Stimulated activated naive B cell treated with anti-CD40 and anti-IgM and Interleukin-4, amounts not matched to agents 10 μg/mL and 1 μg/mL and 100 μg/mL, for 72 hours (primary cell): ENCODE measurements around the gene POC1A.
"Not testable (repeated sequence)": the region's sequence is repeated elsewhere in the genome, so short reads cannot be mapped to it uniquely, and the experiment has no call there.

Experiments used
- ATAC-seq, 2 donors: fragments of 150-1000 bp; cut with Tn5 transposase; replicated peaks; 2 replicates each; pipeline ENCODE4 v1.10.0; 2021; ENCODE audit warnings: moderate library complexity in 1 of 2
- DNase-seq: peaks from one replicate; pipeline ENCODE4 v3.0.0; 2021
- H3K27ac Mint-ChIP-seq: one replicate; pipeline ENCODE4 v1.8.0; 2022; ENCODE audit warnings: mild to moderate bottlenecking, mixed read lengths
- H3K27me3 Mint-ChIP-seq, 2 donors: one replicate each; pipeline ENCODE4 v1.8.0; 2022; ENCODE audit warnings: mixed read lengths in 2 of 2
- H3K36me3 Mint-ChIP-seq, 2 donors: one replicate each; pipeline ENCODE4 v1.8.0; 2022; ENCODE audit warnings: mixed read lengths in 2 of 2, mild to moderate bottlenecking in 1 of 2
- H3K4me1 Mint-ChIP-seq, 2 donors: one replicate each; pipeline ENCODE4 v1.8.0; 2022; ENCODE audit warnings: mixed read lengths in 2 of 2, mild to moderate bottlenecking in 1 of 2
- H3K4me3 Mint-ChIP-seq, 2 donors: one replicate each; pipeline ENCODE4 v1.8.0; 2022; ENCODE audit warnings: mild to moderate bottlenecking in 2 of 2, mixed read lengths in 2 of 2, moderate library complexity in 1 of 2
- H3K9me3 Mint-ChIP-seq, 2 donors: one replicate each; pipeline ENCODE4 v1.8.0; 2022; ENCODE audit warnings: mixed read lengths in 2 of 2, mild to moderate bottlenecking in 1 of 2

POC1A gene

DNA sequence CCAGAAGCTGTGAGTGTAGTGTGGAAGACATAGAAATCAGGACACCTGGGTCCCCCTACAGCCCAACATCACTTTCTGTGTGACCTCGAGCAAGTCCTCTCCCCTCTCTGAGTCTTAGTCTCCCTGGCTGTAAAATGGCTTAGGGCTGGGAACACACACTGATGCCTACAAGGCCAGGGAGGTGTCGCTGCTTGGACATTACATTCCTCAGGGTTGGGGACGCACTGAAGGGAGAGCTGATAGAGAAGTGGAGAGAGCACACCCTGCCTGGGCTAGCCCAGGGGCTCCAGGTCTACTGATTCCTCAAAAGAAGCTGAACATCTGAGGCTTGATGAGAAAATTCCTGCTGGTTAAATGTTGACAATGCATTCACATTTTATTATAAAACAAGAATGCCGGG lies 37.4 kb upstream of the POC1A start:
- Mint-ChIP-seq H3K4me3 (no peak overlapping the region), H3K36me3 (no peaks in the 10 kb centered on the region), H3K9me3 (no peaks in the 10 kb centered on the region), H3K27ac (peak overlapping the region; percentile 60), H3K4me1 (peaks cover 8 to 9% of the 10 kb centered on the region in 2 donors), H3K27me3 (no peaks in the 10 kb centered on the region)
- ATAC-seq (no peak), DNase-seq (no peak)

DNA sequence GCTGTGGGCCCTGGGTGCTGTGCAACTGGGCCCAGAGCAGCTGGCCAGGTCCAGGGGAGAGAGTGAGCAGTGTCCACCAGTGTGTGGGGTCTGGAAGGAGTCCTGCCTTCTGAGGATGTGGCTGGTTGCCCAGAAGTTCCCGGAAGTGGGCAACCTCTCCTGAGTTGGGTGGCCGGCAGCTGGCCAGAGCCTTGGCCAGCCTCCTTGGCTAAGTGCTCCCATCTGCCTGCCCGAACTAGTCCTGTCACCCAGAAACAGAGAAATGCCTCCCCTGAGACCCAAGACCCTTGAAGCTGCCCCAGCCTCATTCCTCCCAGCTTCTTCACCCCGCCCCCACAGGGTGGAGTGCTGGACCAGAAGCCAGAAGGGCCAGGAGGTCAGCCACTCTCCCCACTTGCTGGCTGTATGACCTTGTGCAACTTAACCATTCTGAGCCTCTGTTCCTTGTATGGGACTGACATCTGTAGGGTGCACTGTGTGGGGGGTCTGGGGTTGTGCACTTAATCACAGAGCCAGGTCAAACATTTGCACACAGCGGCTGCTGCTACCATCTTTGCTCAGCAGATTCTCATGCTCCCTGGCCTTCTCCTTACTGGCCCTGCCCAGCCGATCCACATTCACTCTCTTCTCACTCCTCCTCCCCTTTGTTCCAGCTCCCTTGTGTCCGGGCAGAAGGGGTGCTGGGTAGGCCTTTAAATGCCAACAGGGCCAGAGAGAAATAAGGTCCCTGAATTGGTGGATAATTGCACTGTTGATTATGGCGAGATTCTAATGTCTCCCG lies 36.3 kb upstream of the POC1A start:
- Mint-ChIP-seq H3K27me3 (no peaks in the 10 kb centered on the region), H3K27ac (no peak overlapping the region), H3K36me3 (no peaks in the 10 kb centered on the region), H3K9me3 (no peaks in the 10 kb centered on the region), H3K4me1 (peaks cover 5 to 7% of the 10 kb centered on the region in 2 donors), H3K4me3 (no peak overlapping the region)
- no peak for ATAC-seq
- DNase-seq = no peak

DNA sequence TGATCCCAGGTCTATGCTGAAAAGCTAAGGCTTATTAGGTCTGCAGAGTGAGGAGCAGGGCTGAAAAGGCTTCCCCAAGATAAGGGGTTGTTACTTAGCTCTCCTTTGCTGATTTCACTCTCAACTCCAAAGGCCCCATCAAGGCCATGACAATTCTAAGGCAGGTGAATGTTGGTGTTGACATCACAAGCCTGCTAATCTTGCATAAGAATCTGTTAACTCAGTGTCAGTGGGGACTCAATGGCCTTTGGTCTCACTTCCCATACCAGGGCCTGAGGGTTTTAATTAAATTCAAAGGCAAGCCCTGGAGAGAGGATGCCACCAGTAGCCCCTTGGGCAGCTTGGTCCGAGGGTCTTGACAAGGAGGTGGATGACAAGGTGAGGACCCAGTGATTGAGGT lies 34.3 kb upstream of the POC1A start:
- Mint-ChIP-seq H3K27me3 (no peaks in the 10 kb centered on the region), H3K9me3 (no peaks in the 10 kb centered on the region), H3K36me3 (no peaks in the 10 kb centered on the region), H3K27ac (no peak overlapping the region), H3K4me1 (peaks cover 5 to 7% of the 10 kb centered on the region in 2 donors), H3K4me3 (no peak overlapping the region)
- ATAC-seq (peak; percentile 6 to 39), DNase-seq (no peak)

DNA sequence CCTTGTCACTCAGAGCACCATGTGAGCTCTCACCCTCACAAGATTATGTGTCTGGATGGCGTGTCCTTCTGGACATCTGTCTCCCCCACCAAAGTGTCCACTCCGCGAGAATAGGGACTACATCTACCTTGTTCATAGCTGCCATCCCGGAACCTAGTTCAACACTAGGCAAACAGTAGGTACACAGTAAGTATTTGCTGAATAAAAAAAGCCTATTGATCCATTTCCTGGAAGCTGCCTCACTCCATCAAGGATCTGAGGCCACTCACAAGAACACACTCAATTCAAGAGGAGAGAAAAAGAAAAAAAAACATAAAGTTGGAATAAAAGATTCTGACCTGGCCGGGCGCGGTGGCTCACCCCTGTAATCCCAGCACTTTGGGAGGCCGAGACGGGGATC lies 32.5 kb upstream of the POC1A start:
- H3K27me3 Mint-ChIP-seq = no peaks in the 10 kb centered on the region
- no peak overlapping the region for H3K27ac Mint-ChIP-seq
- H3K4me3 Mint-ChIP-seq = no peak overlapping the region
- no peak for ATAC-seq
- no peaks in the 10 kb centered on the region for H3K9me3 Mint-ChIP-seq
- no peaks in the 10 kb centered on the region for H3K36me3 Mint-ChIP-seq
- H3K4me1 Mint-ChIP-seq = peaks cover 5 to 7% of the 10 kb centered on the region in 2 donors
- no peak for DNase-seq

DNA sequence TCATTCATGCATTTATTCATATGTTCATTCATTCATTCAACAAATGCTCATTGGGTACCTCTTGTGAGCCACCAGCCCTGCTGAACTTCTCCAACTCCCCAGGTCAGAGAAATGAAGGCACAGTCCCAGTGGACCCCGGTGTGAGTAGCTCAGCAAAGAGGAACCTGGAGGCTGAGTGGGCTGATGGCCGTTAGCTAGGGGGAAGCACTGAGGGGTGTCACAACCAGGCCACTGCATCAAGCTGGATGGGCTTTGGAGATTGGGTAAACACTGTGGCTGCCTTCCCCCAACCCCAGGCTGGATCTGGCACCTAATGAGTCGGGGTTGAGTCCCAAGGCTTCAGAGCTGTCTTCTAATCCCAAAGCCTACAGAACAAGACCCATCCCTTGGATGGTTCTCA lies 31.6 kb upstream of the POC1A start:
- Mint-ChIP-seq H3K4me1 (peaks cover 5 to 7% of the 10 kb centered on the region in 2 donors), H3K27me3 (no peaks in the 10 kb centered on the region), H3K9me3 (no peaks in the 10 kb centered on the region), H3K27ac (no peak overlapping the region), H3K4me3 (no peak overlapping the region), H3K36me3 (no peaks in the 10 kb centered on the region)
- DNase-seq (no peak), ATAC-seq (no peak)

DNA sequence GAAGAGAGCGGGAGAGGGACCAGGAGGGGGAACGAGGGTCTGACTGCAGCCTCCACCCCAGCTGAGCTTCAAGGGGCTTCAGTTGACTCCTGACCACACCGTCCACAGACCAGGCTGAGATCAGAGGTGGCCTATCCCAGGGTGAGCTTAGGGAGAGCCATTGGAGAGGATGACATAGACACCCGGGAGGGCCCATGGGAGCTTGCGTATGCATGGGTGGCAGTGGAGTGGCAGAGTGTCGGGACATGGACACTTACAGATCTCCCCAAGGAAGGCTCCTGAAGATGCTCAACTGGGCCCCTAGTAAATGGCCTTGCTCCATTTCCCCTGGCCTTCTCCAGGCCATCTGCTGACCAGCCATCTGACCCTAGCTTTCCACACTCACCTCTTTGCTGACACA lies 31.1 kb upstream of the POC1A start:
- Mint-ChIP-seq H3K27ac (no peak overlapping the region), H3K9me3 (no peaks in the 10 kb centered on the region), H3K36me3 (no peaks in the 10 kb centered on the region), H3K4me1 (peaks cover 5 to 7% of the 10 kb centered on the region in 2 donors), H3K27me3 (no peaks in the 10 kb centered on the region), H3K4me3 (no peak overlapping the region)
- DNase-seq (no peak), ATAC-seq (no peak)

DNA sequence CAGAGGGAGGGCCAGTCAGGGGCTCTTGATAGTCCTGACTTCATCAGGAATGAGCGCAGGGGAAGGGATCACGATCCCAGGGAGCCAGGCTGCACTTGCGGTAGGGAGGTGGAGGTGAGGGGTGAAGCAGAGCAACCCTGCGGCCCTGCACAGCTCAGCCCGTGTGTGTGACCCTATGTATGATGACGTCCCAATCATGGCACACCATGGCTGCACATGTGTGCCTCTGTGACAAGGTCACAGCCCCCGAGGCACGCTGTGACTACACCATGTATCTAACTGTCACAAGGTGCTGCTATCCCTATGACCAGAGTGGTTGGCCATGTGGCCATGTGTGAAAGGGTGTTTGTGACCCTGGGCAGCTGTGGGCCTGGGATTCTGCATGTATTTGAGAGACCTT lies 30.5 kb upstream of the POC1A start:
- H3K4me1 Mint-ChIP-seq = peaks cover 6 to 7% of the 10 kb centered on the region in 2 donors
- no peaks in the 10 kb centered on the region for H3K9me3 Mint-ChIP-seq
- H3K4me3 Mint-ChIP-seq = no peak overlapping the region
- H3K27ac Mint-ChIP-seq = no peak overlapping the region
- no peak for ATAC-seq
- DNase-seq = no peak
- no peaks in the 10 kb centered on the region for H3K27me3 Mint-ChIP-seq
- H3K36me3 Mint-ChIP-seq = no peaks in the 10 kb centered on the region

DNA sequence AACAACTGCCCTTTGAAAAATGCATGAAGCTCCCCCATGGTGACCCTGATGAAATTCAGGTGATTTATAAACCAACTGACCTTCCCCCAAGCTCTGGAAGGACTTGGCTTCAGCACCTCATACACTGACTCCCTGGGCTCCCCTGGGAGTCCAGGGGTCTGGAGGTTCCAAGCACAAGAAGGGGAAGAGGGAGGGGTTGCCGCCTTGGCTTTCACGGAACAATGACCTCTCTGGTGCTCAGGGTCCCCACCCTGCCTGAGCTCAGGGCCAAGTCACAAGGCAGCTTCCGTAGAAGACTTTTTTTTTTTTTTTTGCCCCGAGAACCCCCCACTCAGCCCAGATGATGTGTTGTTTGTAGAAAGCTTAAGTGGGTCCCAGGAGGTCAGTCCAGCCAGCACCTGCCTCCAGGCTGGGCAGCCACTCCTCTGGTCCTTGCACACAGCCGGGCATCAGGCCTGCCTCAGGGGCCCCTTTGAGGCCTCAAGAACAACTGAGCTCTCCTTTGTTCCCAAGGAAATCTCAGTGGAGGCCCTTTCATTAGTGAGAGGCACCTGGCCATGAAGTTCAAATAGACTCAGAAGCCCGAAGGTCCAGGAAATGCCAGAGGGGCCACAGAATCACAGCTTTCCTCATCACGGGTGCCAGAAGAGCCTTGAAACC lies 29.7 kb upstream of the POC1A start:
- ATAC-seq (no peak), DNase-seq (no peak)
- H3K36me3 Mint-ChIP-seq = no peaks in the 10 kb centered on the region
- H3K9me3 Mint-ChIP-seq = no peaks in the 10 kb centered on the region
- peaks cover 3 to 4% of the 10 kb centered on the region in 2 donors for H3K4me1 Mint-ChIP-seq
- no peaks in the 10 kb centered on the region for H3K27me3 Mint-ChIP-seq
- H3K27ac Mint-ChIP-seq = no peak overlapping the region
- H3K4me3 Mint-ChIP-seq = no peak overlapping the region

DNA sequence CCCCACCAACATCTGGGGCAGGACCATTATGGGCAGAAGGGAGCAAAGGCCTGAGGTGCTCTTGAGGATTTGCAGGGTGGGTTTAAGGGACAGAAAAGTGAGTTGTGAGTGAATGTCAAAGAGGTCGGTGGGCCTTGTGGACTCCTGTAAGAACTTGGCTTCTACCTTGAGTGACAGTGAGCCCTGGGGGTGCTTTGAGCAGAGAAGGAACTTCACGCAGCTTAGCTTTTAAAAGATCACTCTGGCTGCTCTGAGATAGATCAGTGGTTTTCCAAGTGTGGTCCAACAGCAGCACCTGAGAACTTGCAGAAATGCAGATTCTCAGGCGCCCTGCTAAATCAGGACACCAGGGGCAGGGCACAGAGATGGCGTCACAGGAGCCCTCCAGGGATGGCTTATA lies 28.5 kb upstream of the POC1A start:
- H3K4me3 Mint-ChIP-seq = no peak overlapping the region
- H3K27ac Mint-ChIP-seq = no peak overlapping the region
- H3K27me3 Mint-ChIP-seq = no peaks in the 10 kb centered on the region
- DNase-seq (no peak), ATAC-seq (no peak)
- no peaks in the 10 kb centered on the region for H3K9me3 Mint-ChIP-seq
- H3K4me1 Mint-ChIP-seq = peaks cover 0 to 2% of the 10 kb centered on the region in 2 donors
- H3K36me3 Mint-ChIP-seq = no peaks in the 10 kb centered on the region

DNA sequence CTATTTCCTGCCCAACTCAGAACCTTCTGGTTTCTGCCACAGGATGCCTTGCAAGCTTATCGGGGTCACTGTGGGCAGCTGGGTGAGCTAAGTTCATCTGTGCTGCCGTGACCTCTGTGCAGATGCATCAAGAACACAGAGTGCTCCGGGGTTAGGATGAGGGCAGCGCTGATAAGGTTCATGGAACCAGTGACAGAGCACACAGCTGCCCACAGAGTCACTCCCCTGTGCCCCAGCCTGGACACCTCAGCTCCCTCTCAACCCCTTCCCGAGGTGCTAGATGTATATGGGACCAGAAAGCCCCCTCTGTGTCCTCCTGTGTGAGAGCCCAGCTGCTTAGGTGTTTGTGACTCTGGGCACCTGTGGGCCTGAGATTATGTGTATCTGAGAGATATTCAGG lies 28.0 kb upstream of the POC1A start:
- Mint-ChIP-seq H3K36me3 (no peaks in the 10 kb centered on the region), H3K4me1 (peaks cover 0 to 2% of the 10 kb centered on the region in 2 donors), H3K27me3 (no peaks in the 10 kb centered on the region), H3K9me3 (no peaks in the 10 kb centered on the region), H3K27ac (no peak overlapping the region), H3K4me3 (no peak overlapping the region)
- ATAC-seq (no peak), DNase-seq (no peak)

DNA sequence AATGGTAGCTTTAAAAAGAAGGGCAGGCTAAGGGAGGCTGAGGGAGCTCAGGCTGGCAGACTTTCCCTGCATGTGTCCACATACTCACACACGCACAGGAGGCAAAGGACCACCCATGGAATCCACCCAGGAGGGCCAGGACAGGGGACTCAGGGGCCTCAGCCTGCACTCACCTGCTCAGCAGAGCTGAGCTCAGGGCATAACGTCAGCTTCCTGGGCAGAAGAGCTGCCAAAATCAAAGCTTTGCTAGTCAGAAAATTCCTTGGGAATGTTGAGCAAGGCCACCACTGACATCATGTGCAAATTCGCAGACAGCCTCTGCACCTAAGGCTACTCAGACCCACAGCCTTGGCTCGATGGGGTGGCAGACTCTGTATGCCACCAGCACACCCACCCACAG lies 27.3 kb upstream of the POC1A start:
- Mint-ChIP-seq H3K27me3 (no peaks in the 10 kb centered on the region), H3K4me1 (peaks cover 0 to 2% of the 10 kb centered on the region in 2 donors), H3K9me3 (no peaks in the 10 kb centered on the region), H3K4me3 (no peak overlapping the region), H3K36me3 (no peaks in the 10 kb centered on the region), H3K27ac (no peak overlapping the region)
- DNase-seq (no peak), ATAC-seq (no peak)

DNA sequence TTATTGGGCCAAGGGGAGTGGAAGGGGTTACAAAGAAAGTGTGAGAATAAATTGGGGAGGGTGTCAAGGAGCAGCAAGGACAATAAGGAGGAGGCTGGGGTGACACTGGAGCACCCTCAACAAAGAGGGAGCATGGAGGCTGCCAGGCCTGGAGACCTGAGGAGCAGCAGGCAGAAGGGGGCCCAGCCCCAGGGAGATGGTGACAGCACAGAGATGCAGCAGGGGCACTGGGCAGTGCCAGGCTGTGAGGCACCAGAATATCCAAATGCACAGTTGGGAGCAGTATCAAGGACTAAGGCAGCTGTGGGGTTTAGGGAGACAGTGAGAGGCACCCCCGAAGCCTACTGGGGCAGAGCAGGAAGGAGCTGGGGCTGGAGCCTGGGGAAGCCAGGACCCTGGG lies 24.3 kb upstream of the POC1A start:
- H3K27me3 Mint-ChIP-seq = no peaks in the 10 kb centered on the region
- H3K36me3 Mint-ChIP-seq = no peaks in the 10 kb centered on the region
- H3K9me3 Mint-ChIP-seq = no peaks in the 10 kb centered on the region
- peak overlapping the region; percentile 15 for H3K27ac Mint-ChIP-seq
- H3K4me3 Mint-ChIP-seq = no peak overlapping the region
- ATAC-seq (no peak), DNase-seq (no peak)
- H3K4me1 Mint-ChIP-seq = peaks cover 0 to 2% of the 10 kb centered on the region in 2 donors

DNA sequence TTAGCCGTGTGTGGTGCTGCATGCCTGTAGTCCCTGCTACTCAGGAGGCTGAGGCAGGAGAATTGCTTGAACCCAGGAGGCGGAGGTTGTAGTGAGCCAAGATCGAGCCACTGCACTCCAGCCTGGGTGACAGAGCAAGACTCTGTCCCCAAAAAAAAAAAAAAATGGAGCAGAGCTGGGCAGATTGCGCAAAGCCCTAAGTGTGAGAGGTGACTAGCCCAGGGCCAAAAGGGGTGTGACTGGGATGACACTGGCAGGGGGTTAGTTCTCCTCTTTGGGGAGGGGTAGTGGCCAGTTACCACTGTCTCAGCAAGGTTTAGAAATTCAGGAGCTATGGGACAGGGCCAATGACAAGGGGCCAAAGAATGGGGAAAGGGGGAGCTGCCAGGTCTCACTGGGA lies 23.9 kb upstream of the POC1A start:
- DNase-seq, H3K27ac Mint-ChIP-seq, H3K36me3 Mint-ChIP-seq, H3K27me3 Mint-ChIP-seq, H3K4me1 Mint-ChIP-seq, H3K4me3 Mint-ChIP-seq, ATAC-seq, H3K9me3 Mint-ChIP-seq: not testable (repeated sequence)

DNA sequence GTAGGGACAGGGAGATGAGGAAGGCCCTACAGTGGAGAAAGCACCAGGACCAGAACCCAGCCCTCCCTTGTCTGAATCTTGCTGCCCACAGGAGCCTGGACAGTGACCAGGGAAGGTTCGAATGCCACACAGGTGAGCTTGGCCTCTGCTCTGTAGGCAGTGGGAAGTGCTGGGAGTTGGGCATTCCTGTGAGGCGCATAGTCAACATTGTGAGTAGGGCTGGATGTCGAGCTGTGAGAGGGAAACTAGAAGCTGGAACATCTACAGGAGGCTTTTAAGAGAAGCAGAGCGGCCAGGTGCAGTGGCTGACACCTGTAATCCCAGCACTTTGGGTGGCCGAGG lies 23.4 kb upstream of the POC1A start:
- H3K4me3 Mint-ChIP-seq = no peak overlapping the region
- no peaks in the 10 kb centered on the region for H3K27me3 Mint-ChIP-seq
- DNase-seq (no peak), ATAC-seq (no peak)
- H3K36me3 Mint-ChIP-seq = no peaks in the 10 kb centered on the region
- no peaks in the 10 kb centered on the region for H3K9me3 Mint-ChIP-seq
- H3K27ac Mint-ChIP-seq = no peak overlapping the region
- H3K4me1 Mint-ChIP-seq = peaks cover 0 to 2% of the 10 kb centered on the region in 2 donors

DNA sequence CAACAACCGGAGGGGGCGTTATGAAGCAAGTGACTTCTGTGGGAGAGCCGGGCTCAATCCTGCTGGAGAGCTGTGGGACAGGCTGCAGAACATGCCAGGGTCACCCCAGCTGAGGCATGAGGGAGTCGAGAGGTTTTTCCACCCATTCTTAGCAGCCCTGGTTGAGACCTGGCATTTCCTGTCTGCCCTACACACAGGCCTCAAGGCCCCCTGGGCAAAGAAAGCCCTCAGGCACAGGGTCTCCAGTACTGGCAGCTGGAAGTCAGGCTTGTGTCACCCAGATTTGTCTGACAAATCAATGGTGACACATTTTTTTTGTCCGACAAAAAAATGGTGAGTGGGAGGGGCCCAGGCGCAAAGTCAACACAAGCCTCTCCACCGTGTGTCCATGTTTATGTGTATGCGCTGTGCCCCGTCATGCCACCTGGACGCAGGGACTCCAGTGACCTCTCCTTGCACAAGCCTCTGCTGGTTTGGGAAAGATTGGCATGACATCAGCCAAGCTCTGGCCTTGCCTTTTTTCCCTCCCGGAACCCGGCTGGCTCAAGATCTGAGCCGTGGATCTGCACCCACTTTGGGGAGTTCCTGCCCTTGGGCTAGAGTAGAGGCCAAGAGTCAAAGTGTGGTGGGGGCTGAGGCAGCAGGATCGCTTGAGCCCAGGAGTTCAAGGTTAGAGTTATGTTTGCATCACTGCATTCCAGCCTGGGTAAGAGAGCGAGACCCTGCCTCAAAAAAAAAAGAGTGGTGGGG lies 22.9 kb upstream of the POC1A start:
- H3K4me1 Mint-ChIP-seq = peaks cover 0 to 2% of the 10 kb centered on the region in 2 donors
- no peaks in the 10 kb centered on the region for H3K27me3 Mint-ChIP-seq
- ATAC-seq = no peak
- H3K27ac Mint-ChIP-seq = no peak overlapping the region
- no peak overlapping the region for H3K4me3 Mint-ChIP-seq
- DNase-seq = no peak
- no peaks in the 10 kb centered on the region for H3K9me3 Mint-ChIP-seq
- H3K36me3 Mint-ChIP-seq = no peaks in the 10 kb centered on the region
